Measurements from ENCODE around the gene ZNF496.

Gene ZNF496

DNA sequence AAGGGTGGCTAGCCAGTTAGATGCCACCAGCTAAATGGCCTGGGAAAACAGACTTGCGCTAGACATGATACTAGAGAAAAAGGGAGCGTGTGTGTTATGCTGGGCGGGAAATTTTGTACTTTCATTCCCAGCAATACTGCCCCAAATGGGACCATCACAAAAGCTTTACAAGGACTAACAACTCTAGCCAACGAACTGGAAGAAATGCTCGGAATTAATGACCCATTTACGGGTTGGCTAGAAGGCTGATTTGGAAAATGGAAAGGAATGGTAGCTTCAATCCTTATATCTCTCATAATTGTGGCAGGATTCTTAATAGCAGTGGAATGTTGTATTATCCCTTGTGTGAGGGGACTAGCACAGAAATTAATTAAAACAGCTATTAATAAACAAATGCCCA, 27.9 kb upstream of the ZNF496 start:
- TF ChIP-seq CTCF (IDR thresholded peaks at IDR 0.05), result no peak

DNA sequence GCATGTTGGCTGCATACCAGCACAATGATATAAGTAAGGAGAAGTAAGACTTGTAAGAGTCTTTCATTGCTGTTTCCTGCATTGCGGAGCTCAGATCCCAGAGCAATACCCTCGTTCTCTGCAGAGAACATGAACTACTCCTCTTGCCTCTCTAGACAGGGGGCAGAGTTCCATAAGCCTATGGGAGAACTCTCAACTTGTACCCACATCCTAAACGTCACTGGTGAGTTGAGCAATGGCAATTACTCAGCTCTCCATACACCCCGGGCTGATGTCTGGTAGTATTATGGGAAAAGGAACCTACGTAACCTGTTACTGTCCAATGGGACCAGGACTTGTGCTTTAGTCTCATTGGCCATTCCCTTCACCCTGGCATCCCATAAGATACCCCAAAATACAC, 27.3 kb upstream of the ZNF496 start:
- no peak for TF ChIP-seq CTCF (IDR thresholded peaks at IDR 0.05)

- TF ChIP-seq CTCF (IDR thresholded peaks at IDR 0.05), result no peak
Observed at GRCh38 chr1:247357781-247358211, 26.1 kb upstream of the ZNF496 start.

DNA sequence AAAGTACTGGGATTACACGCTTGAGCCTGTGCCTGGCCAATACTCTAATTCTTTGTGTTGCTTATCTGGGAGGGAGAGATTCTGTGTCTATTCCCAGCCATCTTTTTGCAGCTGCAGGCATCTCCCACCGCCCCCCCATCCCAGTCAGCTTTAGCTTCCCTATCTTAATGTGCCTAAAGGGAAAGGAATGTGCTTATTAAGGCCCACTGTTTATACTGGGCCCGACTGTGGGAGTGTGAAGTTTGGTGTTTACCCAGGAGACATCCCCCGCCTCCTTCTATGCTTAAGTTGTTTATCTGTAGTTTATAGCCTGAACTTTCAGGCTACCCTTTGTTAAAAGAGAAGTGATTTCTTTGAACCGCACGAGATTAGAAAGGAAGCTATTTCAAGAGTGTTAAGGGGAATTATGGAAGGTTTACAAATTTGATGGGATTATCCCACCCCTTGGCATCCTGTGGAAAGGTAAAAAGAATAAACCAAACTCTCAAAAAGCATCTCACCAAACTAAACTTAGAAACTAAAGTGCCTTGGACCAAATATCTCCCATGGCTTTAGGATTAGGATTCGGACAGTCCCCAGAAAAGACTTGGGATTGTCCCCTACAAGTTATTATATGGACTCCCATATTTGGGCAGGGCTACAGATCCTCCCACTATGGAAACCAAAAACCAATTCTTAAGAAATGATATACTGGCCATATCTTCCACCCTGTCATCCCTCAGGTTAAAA, 25.5 kb upstream of the ZNF496 start:
- TF ChIP-seq CTCF (IDR thresholded peaks at IDR 0.05), result no peak

DNA sequence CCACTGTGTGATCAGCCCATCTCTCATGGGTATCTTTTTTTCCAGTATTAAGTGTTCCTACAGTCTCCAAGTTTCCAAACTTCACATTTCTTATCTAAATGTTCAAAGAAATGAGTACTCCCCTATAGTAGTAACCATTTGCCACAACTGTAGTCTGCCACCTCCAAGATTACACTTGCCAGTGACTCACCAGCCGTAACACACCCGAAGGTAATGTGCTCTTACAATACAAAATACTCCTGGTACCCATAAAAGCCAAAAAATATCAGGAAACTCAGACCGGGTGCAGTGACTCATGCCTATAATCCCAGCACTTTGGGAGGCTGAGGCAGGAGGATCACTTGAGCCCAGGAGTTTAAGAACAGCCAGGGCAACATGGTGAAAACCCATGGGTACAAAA, 20.5 kb upstream of the ZNF496 start:
- no peak for TF ChIP-seq CTCF (IDR thresholded peaks at IDR 0.05)

GRCh38 chr1:247350587-247350986, 18.9 kb upstream of the ZNF496 start:
- TF ChIP-seq CTCF (IDR thresholded peaks at IDR 0.05), result no peak

DNA sequence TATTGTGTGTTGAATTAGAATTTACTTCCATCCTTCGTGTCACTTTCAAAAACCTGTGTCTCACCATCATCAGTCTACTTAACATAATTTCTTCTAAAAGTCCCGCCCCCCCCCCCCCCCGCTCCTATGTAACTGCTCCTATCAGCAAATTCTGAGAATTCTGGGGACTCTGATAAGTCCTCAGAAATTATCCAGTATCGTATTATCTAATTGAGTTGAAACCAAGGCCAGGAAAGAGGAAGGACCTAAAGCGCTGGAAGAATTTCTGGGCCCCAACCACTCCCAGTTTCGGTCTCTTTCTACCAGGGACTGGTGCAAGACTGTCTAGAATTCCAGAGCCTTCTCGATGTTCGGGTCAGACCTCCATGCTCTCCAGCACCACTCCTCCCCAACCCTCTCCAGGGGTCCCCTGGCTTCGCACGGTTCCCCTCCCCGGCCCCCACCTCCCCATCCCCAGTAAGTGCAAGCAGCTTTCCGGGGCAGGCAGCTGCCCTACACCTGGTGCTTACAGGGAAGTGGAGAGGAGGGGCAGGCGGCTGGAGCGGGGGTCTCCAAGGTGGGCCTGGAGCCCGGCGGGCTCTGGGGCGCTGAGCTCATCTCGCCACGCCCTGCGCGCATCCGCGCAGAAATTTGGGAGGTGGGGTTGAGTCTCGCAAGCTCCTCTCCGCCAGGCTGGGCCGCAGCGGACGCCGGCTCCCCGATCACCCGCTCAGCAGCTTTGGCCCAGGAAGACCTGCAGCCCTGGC, 16.0 kb upstream of the ZNF496 start:
- TF ChIP-seq CTCF (IDR thresholded peaks at IDR 0.05), result no peak

All from LNCAP (cell line).